ENCODE data around the gene GLI3. TPM values are rescaled to one million over a fixed set of nuclear protein-coding genes. Genes with fewer than 3 reads are reported as not detected.

Gene GLI3
- total RNA-seq, 1 experiment from 2014 or later, result 45.0 TPM

DNA sequence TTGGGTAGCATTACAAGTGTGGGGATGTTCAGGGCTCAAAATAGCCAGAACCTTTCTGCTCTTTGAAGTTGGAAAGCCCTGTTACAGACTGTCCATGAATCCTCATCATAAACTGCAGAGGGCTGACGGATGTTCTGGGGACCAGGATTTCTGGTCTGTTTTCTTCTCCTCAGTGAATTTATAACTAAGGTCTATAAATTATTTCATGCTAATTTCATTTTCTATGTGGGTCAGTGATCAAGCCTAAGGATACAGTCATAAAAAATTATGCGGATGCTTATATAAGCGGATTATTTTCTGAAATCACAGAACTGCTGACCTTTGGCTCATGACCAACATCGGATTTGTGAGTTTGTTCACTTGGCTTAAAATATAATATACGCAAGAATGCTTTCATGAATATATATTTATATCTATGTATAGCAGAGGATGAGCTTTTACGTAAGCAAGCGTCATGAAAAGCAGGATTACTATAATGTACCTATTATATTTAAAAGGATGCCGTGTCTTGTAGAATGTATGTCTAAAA lies 263.7 kb downstream of the GLI3 start:
- Histone ChIP-seq H3K9ac (ENCODE audit: extremely low read depth, insufficient read length, low read length) (no peak overlapping the region), H3K23ac (ENCODE audit: insufficient read length, low read depth, low read length) (no peak overlapping the region)

More for the DNA sequence above, 263.7 kb downstream of the GLI3 start:
- no peak overlapping the region for H4K8ac ChIP-seq (replicated peaks; ENCODE audit: insufficient read length, low read depth, low read length)
- peaks cover 6 to 24% (median 11%) of the 10 kb centered on the region in 3 experiments; a peak in 6 of 7 replicates for H3K36me3 Mint-ChIP-seq (ENCODE audit: insufficient read depth in 1 of 3, low read depth in 3 of 3)
- no peaks in the 10 kb centered on the region for H3K9me3 ChIP-seq (ENCODE audit: control insufficient read depth, low read depth, low read length)
- no peak overlapping the region for H2BK20ac ChIP-seq (ENCODE audit: low read depth, low read length, poor library complexity, severe bottlenecking)
- no peak overlapping the region for H2BK5ac ChIP-seq (ENCODE audit: insufficient read length, low read length)
- no peaks in the 10 kb centered on the region for H3K79me1 ChIP-seq (ENCODE audit: insufficient read depth, low read depth, low read length, poor library complexity, severe bottlenecking)
- H3K4me2 ChIP-seq (ENCODE audit: insufficient read depth, insufficient read length, low read length), result no peak overlapping the region
- H4K20me1 ChIP-seq (ENCODE audit: control insufficient read depth, insufficient read depth, insufficient read length), result no peaks in the 10 kb centered on the region
- no peak overlapping the region for H3K4ac ChIP-seq (ENCODE audit: low read depth, low read length)
- H3K9me3 Mint-ChIP-seq, result no peaks in the 10 kb centered on the region
- TF ChIP-seq, protein P1, sequence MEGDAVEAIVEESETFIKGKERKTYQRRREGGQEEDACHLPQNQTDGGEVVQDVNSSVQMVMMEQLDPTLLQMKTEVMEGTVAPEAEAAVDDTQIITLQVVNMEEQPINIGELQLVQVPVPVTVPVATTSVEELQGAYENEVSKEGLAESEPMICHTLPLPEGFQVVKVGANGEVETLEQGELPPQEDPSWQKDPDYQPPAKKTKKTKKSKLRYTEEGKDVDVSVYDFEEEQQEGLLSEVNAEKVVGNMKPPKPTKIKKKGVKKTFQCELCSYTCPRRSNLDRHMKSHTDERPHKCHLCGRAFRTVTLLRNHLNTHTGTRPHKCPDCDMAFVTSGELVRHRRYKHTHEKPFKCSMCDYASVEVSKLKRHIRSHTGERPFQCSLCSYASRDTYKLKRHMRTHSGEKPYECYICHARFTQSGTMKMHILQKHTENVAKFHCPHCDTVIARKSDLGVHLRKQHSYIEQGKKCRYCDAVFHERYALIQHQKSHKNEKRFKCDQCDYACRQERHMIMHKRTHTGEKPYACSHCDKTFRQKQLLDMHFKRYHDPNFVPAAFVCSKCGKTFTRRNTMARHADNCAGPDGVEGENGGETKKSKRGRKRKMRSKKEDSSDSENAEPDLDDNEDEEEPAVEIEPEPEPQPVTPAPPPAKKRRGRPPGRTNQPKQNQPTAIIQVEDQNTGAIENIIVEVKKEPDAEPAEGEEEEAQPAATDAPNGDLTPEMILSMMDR (conservative IDR thresholded peaks at IDR 0.05), result no peak
- H2BK12ac ChIP-seq (ENCODE audit: insufficient read length, low read depth, low read length), result no peak overlapping the region
- no peak for DNase-seq
- no peak overlapping the region for H3K14ac ChIP-seq (ENCODE audit: insufficient read depth, low read length)
- no peak overlapping the region for H4K5ac ChIP-seq (ENCODE audit: insufficient read length, low read depth, low read length)
- no peak overlapping the region for H2BK120ac ChIP-seq (ENCODE audit: low read depth, low read length, poor library complexity, severe bottlenecking)
- H3K23me2 ChIP-seq (ENCODE audit: insufficient read length, low read depth, low read length, poor library complexity, severe bottlenecking), result no peaks in the 10 kb centered on the region
- no peaks in the 10 kb centered on the region for H3K27me3 Mint-ChIP-seq (ENCODE audit: low read depth)
- no peak overlapping the region for H2BK15ac ChIP-seq (ENCODE audit: low read depth, low read length)
- H3K4me1 Mint-ChIP-seq, result peaks cover 10 to 12% of the 10 kb centered on the region in 2 experiments
- H3K27me3 ChIP-seq (ENCODE audit: insufficient read depth, low read length), result no peaks in the 10 kb centered on the region
- no CpG with 5 or more reads among the region's 8 CpGs for WGBS (ENCODE audit: extremely low coverage, insufficient read length, low lambda C conversion rate)
- no peak overlapping the region for H3T11ph ChIP-seq (ENCODE audit: low read length)
- H4K91ac ChIP-seq (ENCODE audit: insufficient read length, low read depth, low read length), result no peak overlapping the region
- H3K27ac ChIP-seq (ENCODE audit: insufficient read length, low read depth, low read length), result no peak overlapping the region
- no peak overlapping the region for H3K4me3 Mint-ChIP-seq
- H2AFZ ChIP-seq (ENCODE audit: low read length), result no peak overlapping the region
- no peak overlapping the region for H3K56ac ChIP-seq (ENCODE audit: insufficient read length, low read depth, low read length)
- H3K27ac Mint-ChIP-seq, result no peak overlapping the region
- no peak overlapping the region for H2AK5ac ChIP-seq (ENCODE audit: insufficient read length, low read length)
- no peak overlapping the region for H3K18ac ChIP-seq (ENCODE audit: insufficient read length, low read depth, low read length)
- no peaks in the 10 kb centered on the region for H3K79me2 ChIP-seq (ENCODE audit: insufficient read depth, low read length)
- no peaks in the 10 kb centered on the region for H3K4me1 ChIP-seq (ENCODE audit: insufficient read depth, low read length)
